DOHH2 (cell line): ENCODE data around the gene ADNP.

Experiments used
- H3F3A ChIP-seq: fragments of 200-600 bp; sonication (generic), shearing (Covaris generic); 2 replicates; pipeline ENCODE4 v1.6.0; 2016; ENCODE audit warnings: antibody characterized with exemption, mild to moderate bottlenecking; ENCODE audit not compliant: control insufficient read depth, insufficient read depth
- H3K27ac ChIP-seq: fragments of 200-600 bp; sonication (generic); 2 replicates; pipeline ENCODE4 v1.5.1; 2014; ENCODE audit warnings: low read depth, mild to moderate bottlenecking, low read length, moderate library complexity
- H3K27me3 ChIP-seq: fragments of 200-600 bp; sonication (generic); 2 replicates; pipeline ENCODE4 v1.6.1; 2014; ENCODE audit warnings: mild to moderate bottlenecking, low read length, mixed read lengths; ENCODE audit not compliant: control insufficient read depth
- H3K36me3 ChIP-seq: fragments of 200-600 bp; sonication (generic); 2 replicates; pipeline ENCODE4 v1.6.1; 2014; ENCODE audit warnings: mild to moderate bottlenecking, low read length, moderate library complexity, mixed read lengths; ENCODE audit not compliant: control insufficient read depth
- H3K4me1 ChIP-seq: fragments of 200-600 bp; sonication (generic); 2 replicates; pipeline ENCODE4 v1.6.1; 2014; ENCODE audit warnings: mild to moderate bottlenecking, low read length, mixed read lengths; ENCODE audit not compliant: control insufficient read depth
- H3K4me2 ChIP-seq: fragments of 200-600 bp; sonication (generic); 2 replicates; pipeline ENCODE4 v1.6.0; 2014; ENCODE audit warnings: mild to moderate bottlenecking, low read length, moderate library complexity
- H3K4me3 ChIP-seq: fragments of 200-600 bp; sonication (generic); 2 replicates; pipeline ENCODE4 v1.5.1; 2014; ENCODE audit warnings: mild to moderate bottlenecking, low read length, mixed read lengths
- H3K79me2 ChIP-seq: fragments of 200-600 bp; sonication (generic); 2 replicates; pipeline ENCODE4 v1.6.1; 2014; ENCODE audit warnings: mild to moderate bottlenecking, low read length, mixed read lengths; ENCODE audit not compliant: control insufficient read depth
- H3K9me2 ChIP-seq: fragments of 200-600 bp; sonication (generic); replicated peaks from 2 replicates; pipeline ENCODE4 v1.6.1; 2014; ENCODE audit warnings: mild to moderate bottlenecking, low read length, mixed read lengths; ENCODE audit not compliant: control insufficient read depth
- H3K9me3 ChIP-seq: fragments of 200-600 bp; sonication (generic); 2 replicates; pipeline ENCODE4 v1.6.1; 2014; ENCODE audit warnings: antibody characterized with exemption, low read length, mixed read lengths; ENCODE audit not compliant: control insufficient read depth, insufficient read depth
- H4K20me1 ChIP-seq: fragments of 200-600 bp; sonication (generic); 2 replicates; pipeline ENCODE4 v1.6.0; 2014; ENCODE audit warnings: low read depth, mild to moderate bottlenecking, antibody characterized with exemption, low read length, moderate library complexity; ENCODE audit not compliant: control insufficient read depth, insufficient read depth
- EZH2phosphoT487 ChIP-seq: fragments of 200-600 bp; sonication (generic); IDR thresholded peaks from 2 replicates; pipeline ENCODE4 v1.6.1; 2017; ENCODE audit warnings: borderline replicate concordance, mild to moderate bottlenecking, antibody characterized with exemption, low read length, moderate library complexity, mixed read lengths
- TF ChIP-seq, protein P1 (sequence below): fragments of 200-600 bp; sonication (generic); IDR thresholded peaks from one replicate; pipeline ENCODE4 v1.5.1; 2014; ENCODE audit warnings: antibody characterized with exemption, mild to moderate bottlenecking, low read depth, low read length; ENCODE audit not compliant: poor library complexity, severe bottlenecking

Gene ADNP

DNA sequence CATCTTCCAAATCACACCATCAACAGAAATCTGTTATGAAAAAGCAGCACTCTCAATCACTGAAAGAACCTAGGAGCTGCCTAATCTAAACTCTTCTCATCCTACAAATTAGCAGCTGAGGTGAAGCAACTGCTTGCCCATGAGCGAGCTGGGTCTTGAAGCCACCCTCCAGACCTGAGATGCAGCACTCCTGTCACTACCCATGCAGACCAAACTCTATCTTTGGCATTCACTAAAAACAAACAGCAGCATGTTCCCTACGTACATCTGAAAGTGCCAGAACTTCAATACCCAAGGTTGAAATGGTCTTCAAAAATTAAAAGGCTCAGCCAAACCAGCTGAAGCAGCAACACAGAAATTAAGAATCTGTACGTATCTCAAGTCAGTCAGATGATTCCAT is 14.3 kb downstream of the ADNP start:
- H3K27ac ChIP-seq, result peak overlapping the region; percentile 1; the same call in 1 of the 2 replicates
- H3K4me1 ChIP-seq, result peaks cover 92% of the 10 kb centered on the region
- TF ChIP-seq EZH2phosphoT487, result no peak
- TF ChIP-seq, protein P1, sequence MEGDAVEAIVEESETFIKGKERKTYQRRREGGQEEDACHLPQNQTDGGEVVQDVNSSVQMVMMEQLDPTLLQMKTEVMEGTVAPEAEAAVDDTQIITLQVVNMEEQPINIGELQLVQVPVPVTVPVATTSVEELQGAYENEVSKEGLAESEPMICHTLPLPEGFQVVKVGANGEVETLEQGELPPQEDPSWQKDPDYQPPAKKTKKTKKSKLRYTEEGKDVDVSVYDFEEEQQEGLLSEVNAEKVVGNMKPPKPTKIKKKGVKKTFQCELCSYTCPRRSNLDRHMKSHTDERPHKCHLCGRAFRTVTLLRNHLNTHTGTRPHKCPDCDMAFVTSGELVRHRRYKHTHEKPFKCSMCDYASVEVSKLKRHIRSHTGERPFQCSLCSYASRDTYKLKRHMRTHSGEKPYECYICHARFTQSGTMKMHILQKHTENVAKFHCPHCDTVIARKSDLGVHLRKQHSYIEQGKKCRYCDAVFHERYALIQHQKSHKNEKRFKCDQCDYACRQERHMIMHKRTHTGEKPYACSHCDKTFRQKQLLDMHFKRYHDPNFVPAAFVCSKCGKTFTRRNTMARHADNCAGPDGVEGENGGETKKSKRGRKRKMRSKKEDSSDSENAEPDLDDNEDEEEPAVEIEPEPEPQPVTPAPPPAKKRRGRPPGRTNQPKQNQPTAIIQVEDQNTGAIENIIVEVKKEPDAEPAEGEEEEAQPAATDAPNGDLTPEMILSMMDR, result no peak
- H3F3A ChIP-seq, result peaks cover 6% of the 10 kb centered on the region; the same call in 1 of the 2 replicates
- peaks cover 100% of the 10 kb centered on the region for H3K79me2 ChIP-seq
- peaks cover 90% of the 10 kb centered on the region for H3K36me3 ChIP-seq
- H4K20me1 ChIP-seq, result peaks cover 59% of the 10 kb centered on the region
- no peaks in the 10 kb centered on the region for H3K9me2 ChIP-seq
- H3K27me3 ChIP-seq, result no peaks in the 10 kb centered on the region
- peak overlapping the region; percentile 32 for H3K4me2 ChIP-seq
- H3K4me3 ChIP-seq, result 0 out of 2 replicates have a peak overlapping the region, but pooled peaks have one; percentile 2
- H3K9me3 ChIP-seq, result no peaks in the 10 kb centered on the region

DNA sequence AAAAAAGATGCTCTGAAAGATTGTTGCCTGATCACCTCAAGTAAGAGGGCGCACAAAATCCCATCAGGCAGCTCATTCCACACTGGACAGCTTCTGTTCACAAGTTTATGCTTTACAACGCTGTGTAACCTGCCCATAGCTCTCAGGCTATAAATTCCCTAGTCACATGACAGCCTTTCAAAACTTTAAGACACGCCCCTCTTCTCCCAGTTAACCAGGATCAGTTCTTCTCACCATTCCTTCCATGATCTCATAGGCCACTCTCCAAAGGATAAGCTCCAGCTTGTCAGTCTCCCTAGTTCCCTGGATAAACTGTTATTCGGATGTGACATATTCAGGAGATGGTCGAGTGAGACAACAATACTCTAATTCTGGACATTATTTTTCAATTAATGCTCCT is 15.0 kb downstream of the ADNP start:
- Histone ChIP-seq H3K27me3 (no peaks in the 10 kb centered on the region), H4K20me1 (peaks cover 53% of the 10 kb centered on the region), H3K9me2 (no peaks in the 10 kb centered on the region), H3K4me3 (no peak overlapping the region), H3K4me1 (peaks cover 86% of the 10 kb centered on the region), H3K27ac (no peak overlapping the region), H3K79me2 (peaks cover 100% of the 10 kb centered on the region), H3K4me2 (peak overlapping the region; percentile 32; the same call in 1 of the 2 replicates), H3K9me3 (no peaks in the 10 kb centered on the region), H3F3A (peaks cover 3% of the 10 kb centered on the region; the same call in 1 of the 2 replicates), H3K36me3 (peaks cover 90% of the 10 kb centered on the region)
- no peak for TF ChIP-seq EZH2phosphoT487
- TF ChIP-seq, protein P1, result no peak

DNA sequence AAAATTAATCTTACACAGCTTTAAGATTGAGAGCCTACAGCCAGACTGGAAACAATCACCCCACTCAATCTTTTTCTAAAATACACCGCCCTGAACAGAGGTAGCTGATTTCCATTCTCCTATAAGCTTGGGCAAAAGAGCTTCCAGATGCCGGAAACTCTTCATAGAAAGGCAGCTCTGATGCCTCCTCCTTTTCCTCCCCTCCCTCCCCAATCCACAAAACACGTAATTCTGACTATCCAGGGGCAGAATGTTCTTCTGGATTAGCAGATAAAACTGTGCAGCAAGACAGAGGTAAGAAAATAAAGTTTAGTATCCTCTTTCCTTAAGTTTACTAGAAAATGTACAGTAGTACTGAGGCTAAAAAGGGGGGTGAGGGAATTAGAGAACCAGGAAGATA is 15.8 kb downstream of the ADNP start:
- Histone ChIP-seq H3K36me3 (peaks cover 90% of the 10 kb centered on the region), H3K4me1 (peaks cover 78% of the 10 kb centered on the region), H4K20me1 (peaks cover 47% of the 10 kb centered on the region), H3F3A (peaks cover 3% of the 10 kb centered on the region; the same call in 1 of the 2 replicates), H3K79me2 (peaks cover 100% of the 10 kb centered on the region), H3K27me3 (no peaks in the 10 kb centered on the region), H3K4me2 (no peak overlapping the region), H3K9me2 (no peaks in the 10 kb centered on the region), H3K4me3 (no peak overlapping the region), H3K9me3 (no peaks in the 10 kb centered on the region), H3K27ac (no peak overlapping the region)
- TF ChIP-seq, protein P1, result no peak
- TF ChIP-seq EZH2phosphoT487, result no peak
